Panc1 (cell line): ENCODE data around the gene FREM2. TPM values are rescaled to one million over a fixed set of nuclear protein-coding genes. Genes with fewer than 3 reads are reported as not detected.

ENCODE experiments used
- ATAC-seq: fragments of 200-7000 bp; cut with Tn5 transposase; 2 replicates; pipeline ENCODE4 v1.9.1; 2020; ENCODE audit warnings: mild to moderate bottlenecking, moderate library complexity
- BruUV-seq: library from RNA; stranded (reverse); fragments of 400-500 nt; replicated peaks from 2 replicates; lab custom pipeline; 2021; lab: Mats Ljungman, UMichigan
- CTCF ChIA-PET: fragments of 300-600 bp; sonication (Branson Sonifier 250); formaldehyde crosslinking; loops from one replicate; lab custom pipeline; 2022; ENCODE audit warnings: antibody characterized with exemption; lab: Charles Lee
- POLR2A ChIA-PET: fragments of 300-600 bp; sonication (Branson Sonifier 250); formaldehyde crosslinking; loops from one replicate; lab custom pipeline; 2022; ENCODE audit warnings: antibody characterized with exemption; lab: Charles Lee
- DNase-seq: peaks from one replicate; pipeline ENCODE4 v3.0.0-alpha.2; 2010; ENCODE audit warnings: low read depth, low spot score
- H3K27ac ChIP-seq: 2 replicates; pipeline ENCODE4 v1.5.1; 2011; ENCODE audit warnings: mild to moderate bottlenecking, low read length, inconsistent platforms
- H3K27me3 ChIP-seq: fragments of 200-500 bp; sonication (Bioruptor generic); 2 replicates; pipeline ENCODE4 v1.6.0; 2014; ENCODE audit warnings: low read length, inconsistent platforms; ENCODE audit not compliant: control insufficient read depth, insufficient read depth
- H3K36me3 ChIP-seq: fragments of 200-500 bp; sonication (Bioruptor generic); 2 replicates; pipeline ENCODE4 v1.5.1; 2014; ENCODE audit warnings: inconsistent platforms, mild to moderate bottlenecking, low read length, moderate library complexity; ENCODE audit not compliant: control insufficient read depth, insufficient read depth
- H3K4me1 ChIP-seq: 2 replicates; pipeline ENCODE4 v1.5.1; 2011; ENCODE audit warnings: inconsistent platforms, mild to moderate bottlenecking, low read length, moderate library complexity; ENCODE audit not compliant: control insufficient read depth, insufficient read depth
- H3K4me3 ChIP-seq, 2 experiments: 2 replicates each; pipeline ENCODE4 v1.5.1; 2011 to 2012; ENCODE audit warnings: low read depth in 2 of 2, low read length in 2 of 2, mild to moderate bottlenecking in 2 of 2, inconsistent platforms in 1 of 2, moderate library complexity in 1 of 2
- H3K9me3 ChIP-seq: fragments of 200-500 bp; sonication (Bioruptor generic); 2 replicates; pipeline ENCODE4 v1.5.1; 2014; ENCODE audit warnings: low read depth, mild to moderate bottlenecking, inconsistent platforms, low read length, moderate library complexity; ENCODE audit not compliant: control insufficient read depth, insufficient read depth
- POLR2AphosphoS5 ChIP-seq: IDR thresholded peaks from 2 replicates; pipeline ENCODE4 v1.6.1; 2012; ENCODE audit warnings: mild to moderate bottlenecking, low read depth, low read length, moderate library complexity
- SIN3A ChIP-seq: IDR thresholded peaks from 2 replicates; pipeline ENCODE4 v1.6.1; 2012; ENCODE audit warnings: low read depth, mild to moderate bottlenecking, low read length, moderate library complexity, borderline replicate concordance; ENCODE audit not compliant: insufficient read depth
- TCF7L2 ChIP-seq: IDR thresholded peaks from 2 replicates; pipeline ENCODE4 v1.6.1; 2011; ENCODE audit warnings: mild to moderate bottlenecking, low read depth, low read length, inconsistent platforms
- in situ Hi-C: cut with HindIII; loops from 2 replicates; pipeline ENCODE4 v1.10.0; 2016; ENCODE audit warnings: low sequenced_read_pairs, low pct_unique_long_range_greater_than_20kb
- intact Hi-C: fragments of 100-400 bp; cut with micrococcal nuclease; formaldehyde crosslinking; loops from one replicate; pipeline ENCODE4 v1.10.0; 2022; ENCODE audit not compliant: unreplicated experiment
- total RNA-seq: library from RNA; stranded (reverse); gene quantifications from one replicate; pipeline ENCODE4 v1.2.1, GENCODE V29; 2021; ENCODE audit not compliant: unreplicated experiment
- TF ChIP-seq, protein P1 (sequence below), 2 experiments: IDR thresholded peaks; 2 replicates each; pipeline ENCODE4 v1.6.1; 2011 to 2012; ENCODE audit warnings: low read depth in 2 of 2, control low read depth in 1 of 2, low read length in 1 of 2, mild to moderate bottlenecking in 1 of 2, moderate library complexity in 1 of 2; ENCODE audit not compliant: insufficient read depth in 1 of 2
- TF ChIP-seq, protein P2 (sequence below): fragments of 450-650 bp; IDR thresholded peaks from 2 replicates; pipeline ENCODE4 v1.5.1; 2017; ENCODE audit warnings: mild to moderate bottlenecking

FREM2 gene
- total RNA-seq, 1 experiment from 2014 or later, result 0.15 TPM

DNA sequence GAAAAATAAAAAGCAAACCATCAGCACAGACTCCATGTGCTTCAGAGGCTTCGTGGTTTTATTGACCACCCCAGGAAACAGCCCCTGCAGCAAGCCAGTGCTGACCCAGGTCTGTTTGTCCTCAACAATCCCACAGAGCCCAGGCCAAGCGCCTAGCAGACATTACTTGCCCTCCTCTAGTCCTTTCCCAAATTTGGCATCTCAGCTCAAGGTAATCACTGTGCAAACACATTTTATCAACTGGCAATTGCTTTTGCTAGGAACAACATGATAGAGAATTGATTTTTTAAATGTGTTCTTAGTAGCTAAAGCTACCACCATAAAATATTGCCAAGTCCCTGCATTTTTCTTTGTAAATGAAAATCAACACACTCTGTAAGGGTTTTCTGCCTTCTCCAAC lies 182.0 kb downstream of the FREM2 start:
- CTCF ChIA-PET, result no interaction called here
- H3K27ac ChIP-seq, result no peak overlapping the region
- TF ChIP-seq, protein P1, sequence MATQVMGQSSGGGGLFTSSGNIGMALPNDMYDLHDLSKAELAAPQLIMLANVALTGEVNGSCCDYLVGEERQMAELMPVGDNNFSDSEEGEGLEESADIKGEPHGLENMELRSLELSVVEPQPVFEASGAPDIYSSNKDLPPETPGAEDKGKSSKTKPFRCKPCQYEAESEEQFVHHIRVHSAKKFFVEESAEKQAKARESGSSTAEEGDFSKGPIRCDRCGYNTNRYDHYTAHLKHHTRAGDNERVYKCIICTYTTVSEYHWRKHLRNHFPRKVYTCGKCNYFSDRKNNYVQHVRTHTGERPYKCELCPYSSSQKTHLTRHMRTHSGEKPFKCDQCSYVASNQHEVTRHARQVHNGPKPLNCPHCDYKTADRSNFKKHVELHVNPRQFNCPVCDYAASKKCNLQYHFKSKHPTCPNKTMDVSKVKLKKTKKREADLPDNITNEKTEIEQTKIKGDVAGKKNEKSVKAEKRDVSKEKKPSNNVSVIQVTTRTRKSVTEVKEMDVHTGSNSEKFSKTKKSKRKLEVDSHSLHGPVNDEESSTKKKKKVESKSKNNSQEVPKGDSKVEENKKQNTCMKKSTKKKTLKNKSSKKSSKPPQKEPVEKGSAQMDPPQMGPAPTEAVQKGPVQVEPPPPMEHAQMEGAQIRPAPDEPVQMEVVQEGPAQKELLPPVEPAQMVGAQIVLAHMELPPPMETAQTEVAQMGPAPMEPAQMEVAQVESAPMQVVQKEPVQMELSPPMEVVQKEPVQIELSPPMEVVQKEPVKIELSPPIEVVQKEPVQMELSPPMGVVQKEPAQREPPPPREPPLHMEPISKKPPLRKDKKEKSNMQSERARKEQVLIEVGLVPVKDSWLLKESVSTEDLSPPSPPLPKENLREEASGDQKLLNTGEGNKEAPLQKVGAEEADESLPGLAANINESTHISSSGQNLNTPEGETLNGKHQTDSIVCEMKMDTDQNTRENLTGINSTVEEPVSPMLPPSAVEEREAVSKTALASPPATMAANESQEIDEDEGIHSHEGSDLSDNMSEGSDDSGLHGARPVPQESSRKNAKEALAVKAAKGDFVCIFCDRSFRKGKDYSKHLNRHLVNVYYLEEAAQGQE (IDR thresholded peaks at IDR 0.05; ENCODE audit: insufficient read depth in 1 of 2, low read depth in 2 of 2, low read length in 1 of 2), result no peak
- TF ChIP-seq, protein P2, sequence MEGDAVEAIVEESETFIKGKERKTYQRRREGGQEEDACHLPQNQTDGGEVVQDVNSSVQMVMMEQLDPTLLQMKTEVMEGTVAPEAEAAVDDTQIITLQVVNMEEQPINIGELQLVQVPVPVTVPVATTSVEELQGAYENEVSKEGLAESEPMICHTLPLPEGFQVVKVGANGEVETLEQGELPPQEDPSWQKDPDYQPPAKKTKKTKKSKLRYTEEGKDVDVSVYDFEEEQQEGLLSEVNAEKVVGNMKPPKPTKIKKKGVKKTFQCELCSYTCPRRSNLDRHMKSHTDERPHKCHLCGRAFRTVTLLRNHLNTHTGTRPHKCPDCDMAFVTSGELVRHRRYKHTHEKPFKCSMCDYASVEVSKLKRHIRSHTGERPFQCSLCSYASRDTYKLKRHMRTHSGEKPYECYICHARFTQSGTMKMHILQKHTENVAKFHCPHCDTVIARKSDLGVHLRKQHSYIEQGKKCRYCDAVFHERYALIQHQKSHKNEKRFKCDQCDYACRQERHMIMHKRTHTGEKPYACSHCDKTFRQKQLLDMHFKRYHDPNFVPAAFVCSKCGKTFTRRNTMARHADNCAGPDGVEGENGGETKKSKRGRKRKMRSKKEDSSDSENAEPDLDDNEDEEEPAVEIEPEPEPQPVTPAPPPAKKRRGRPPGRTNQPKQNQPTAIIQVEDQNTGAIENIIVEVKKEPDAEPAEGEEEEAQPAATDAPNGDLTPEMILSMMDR, result no peak
- no peaks in the 10 kb centered on the region for H3K4me1 ChIP-seq
- no peak overlapping the region for H3K4me3 ChIP-seq
- H3K27me3 ChIP-seq, result no peaks in the 10 kb centered on the region
- POLR2A ChIA-PET, result no interaction called here
- intact Hi-C loops, result no loop called here
- no peaks in the 10 kb centered on the region for H3K36me3 ChIP-seq
- in situ Hi-C loops, result no loop called here
- no peaks in the 10 kb centered on the region for H3K9me3 ChIP-seq
- BruUV-seq, result no TSS peak
- ATAC-seq, result no peak
- no peak for DNase-seq

DNA sequence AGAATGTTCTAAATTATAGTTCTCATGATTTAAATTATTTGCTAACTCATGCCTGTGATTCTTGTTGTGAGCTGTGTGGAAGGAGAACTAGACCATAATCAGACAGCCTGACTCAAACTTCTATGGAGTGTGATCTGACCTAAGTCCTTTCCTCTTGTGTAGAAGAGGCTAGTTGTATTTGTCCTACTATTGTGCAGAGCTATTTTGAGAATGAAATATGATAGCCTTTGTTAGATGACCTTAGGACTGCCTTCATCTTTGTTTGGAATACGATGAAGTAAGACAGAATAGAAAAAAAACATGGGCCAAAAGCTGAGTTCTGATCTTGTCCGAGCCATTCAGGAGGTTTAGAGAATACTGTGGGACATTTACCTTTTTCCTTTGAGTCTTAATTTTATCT lies 184.4 kb downstream of the FREM2 start:
- POLR2A ChIA-PET, result no interaction called here
- intact Hi-C loops (no loop called here), in situ Hi-C loops (no loop called here)
- CTCF ChIA-PET, result no interaction called here
- no peak overlapping the region for H3K27ac ChIP-seq
- H3K4me1 ChIP-seq, result no peaks in the 10 kb centered on the region
- H3K27me3 ChIP-seq, result no peaks in the 10 kb centered on the region
- TF ChIP-seq POLR2AphosphoS5 (no peak), SIN3A (no peak), TCF7L2 (no peak)
- TF ChIP-seq, protein P2, result no peak
- TF ChIP-seq, protein P1 (IDR thresholded peaks at IDR 0.05; ENCODE audit: insufficient read depth in 1 of 2, low read depth in 2 of 2, low read length in 1 of 2), result no peak
- H3K4me3 ChIP-seq, result no peak overlapping the region
- no peaks in the 10 kb centered on the region for H3K9me3 ChIP-seq
- no TSS peak for BruUV-seq
- H3K36me3 ChIP-seq, result no peaks in the 10 kb centered on the region
- no peak for ATAC-seq
- DNase-seq, result no peak
